ENCODE measurements around the gene SNRPB2.

SNRPB2 gene

GRCh38 chr20:16729565-16730460 is at the start of gene SNRPB2:
Gene SNRPB2 (plus strand): TSS chr20:16730026. CDS start chr20:16731703, 1,677 bp downstream.
- peak; percentile 88 to 92 for DNase-seq

- DNase-seq: no peak
These were observed 45.4 kb upstream of the SNRPB2 start for GRCh38 chr20:16684416-16684815.

- no peak for DNase-seq
These were observed 39.9 kb upstream of the SNRPB2 start for GRCh38 chr20:16689906-16690305.

GRCh38 chr20:16691381-16691780 is 38.4 kb upstream of the SNRPB2 start:
- DNase-seq: no peak

- DNase-seq: no peak
These were observed 37.8 kb upstream of the SNRPB2 start for GRCh38 chr20:16692009-16692408.

GRCh38 chr20:16692442-16692841 is 37.4 kb upstream of the SNRPB2 start:
- DNase-seq: no peak

GRCh38 chr20:16693278-16693677 is 36.5 kb upstream of the SNRPB2 start:
- no peak for DNase-seq

GRCh38 chr20:16694161-16694560 is 35.7 kb upstream of the SNRPB2 start:
- DNase-seq: no peak

- no peak for DNase-seq
These were observed 34.2 kb upstream of the SNRPB2 start for GRCh38 chr20:16695628-16696027.

- DNase-seq: no peak
These were observed 30.5 kb upstream of the SNRPB2 start for GRCh38 chr20:16699293-16699692.

GRCh38 chr20:16701296-16701695 is 28.5 kb upstream of the SNRPB2 start:
- DNase-seq: peak in 1 of 2 experiments; percentile 19

- no peak for DNase-seq
These were observed 26.3 kb upstream of the SNRPB2 start for GRCh38 chr20:16703570-16703969.

GRCh38 chr20:16707674-16708073 is 22.2 kb upstream of the SNRPB2 start:
- no peak for DNase-seq

GRCh38 chr20:16708602-16709001 is 21.2 kb upstream of the SNRPB2 start:
- DNase-seq: no peak

GRCh38 chr20:16709017-16709416 is 20.8 kb upstream of the SNRPB2 start:
- DNase-seq: no peak

- DNase-seq: no peak
These were observed 19.0 kb upstream of the SNRPB2 start for GRCh38 chr20:16710781-16711180.

- no peak for DNase-seq
These were observed 18.1 kb upstream of the SNRPB2 start for GRCh38 chr20:16711661-16712258.

GRCh38 chr20:16712511-16712947 is 17.3 kb upstream of the SNRPB2 start:
- DNase-seq: no peak

GRCh38 chr20:16713066-16713465 is 16.8 kb upstream of the SNRPB2 start:
- no peak for DNase-seq

GRCh38 chr20:16714242-16714641 is 15.6 kb upstream of the SNRPB2 start:
- no peak for DNase-seq

GRCh38 chr20:16714751-16715150 is 15.1 kb upstream of the SNRPB2 start:
- no peak for DNase-seq

- no peak for DNase-seq
These were observed 10.4 kb upstream of the SNRPB2 start for GRCh38 chr20:16719421-16719820.

GRCh38 chr20:16729080-16729479 is 746 bp upstream of the SNRPB2 start:
- DNase-seq: no peak

- peak in 1 of 2 experiments; percentile 22 for DNase-seq
These were observed 2.8 kb downstream of the SNRPB2 start for GRCh38 chr20:16732506-16733152.
